ENCODE measurements around the gene CYB561D1. TPM values are rescaled to one million over a fixed set of nuclear protein-coding genes. Genes with fewer than 3 reads are reported as not detected.

Gene CYB561D1
- total and polyA plus RNA-seq, 9 of the 15 experiments (the other 6 are each of a cell fraction or from before 2014, with no cell fraction given) = 0.71 to 7.2 (median 3.5) TPM

- TF ChIP-seq, protein P1, sequence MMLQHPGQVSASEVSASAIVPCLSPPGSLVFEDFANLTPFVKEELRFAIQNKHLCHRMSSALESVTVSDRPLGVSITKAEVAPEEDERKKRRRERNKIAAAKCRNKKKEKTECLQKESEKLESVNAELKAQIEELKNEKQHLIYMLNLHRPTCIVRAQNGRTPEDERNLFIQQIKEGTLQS (IDR thresholded peaks at IDR 0.05) = peak; percentile 8; the same call in 1 of the 2 replicates
- TF ChIP-seq, protein P1 (CRISPR knock-in tag; conservative IDR thresholded peaks at IDR 0.05) = peak; percentile 63; the same call in 1 of the 2 replicates
- TF ChIP-seq ZC3H11A (IDR thresholded peaks at IDR 0.05; ENCODE audit: low read depth, low read length) = no peak
- 0 out of 2 replicates have a peak, but pooled peaks have one; percentile 65 for TF ChIP-seq ELF4 (CRISPR knock-in tag; IDR thresholded peaks at IDR 0.05)
- no peak for TF ChIP-seq EP300 (IDR thresholded peaks at IDR 0.05; ENCODE audit: low read length)
Observed at GRCh38 chr1:109548321-109549267, 54.7 kb downstream of the CYB561D1 start, which contains the start of gene GNAI3 (continued).

Other genes starting within 250 kb of the CYB561D1 start
Only the 7 nearest of the 17 such genes appear.
- gene SORT1, start 96.2 kb upstream of the CYB561D1 start, total RNA-seq (2014; rRNA removed) = 35.5 and 41.4 TPM in 2 replicates
- 91.0 and 110 TPM in 2 replicates for gene SORT1, start 96.2 kb upstream of the CYB561D1 start, total RNA-seq (2014; rRNA removed; fragmentation: Illumina TruSeq; extraction: Trizol)
- gene SORT1, start 96.2 kb upstream of the CYB561D1 start, total RNA-seq (2015; rRNA removed; fragmentation: Illumina TruSeq; extraction: Trizol) = 88.2 and 96.9 TPM in 2 replicates
- gene SORT1, start 96.2 kb upstream of the CYB561D1 start, total RNA-seq (2021) = 110 and 112 TPM in 2 replicates
- gene SORT1, start 96.2 kb upstream of the CYB561D1 start, polyA plus RNA-seq (2011; rRNA removed) = 78.2 and 92.1 TPM in 2 replicates
- gene SORT1, start 96.2 kb upstream of the CYB561D1 start, polyA plus RNA-seq (2014; fragmentation: Illumina TruSeq; extraction: Trizol) = 65.0 and 68.2 TPM in 2 replicates
- gene SORT1, start 96.2 kb upstream of the CYB561D1 start, polyA plus RNA-seq (2014; fragmentation: Nextera tagmentation; extraction: Ambion mirVana) = 10 to 100 TPM; 27.4 to 33.3 TPM
- gene SORT1, start 96.2 kb upstream of the CYB561D1 start, polyA plus RNA-seq (2014; rRNA removed) = 41.4 and 43.4 TPM in 2 replicates
- 77.1 and 82.6 TPM in 2 replicates for gene PSMA5, start 67.6 kb upstream of the CYB561D1 start, total RNA-seq (2014; rRNA removed)
- gene PSMA5, start 67.6 kb upstream of the CYB561D1 start, total RNA-seq (2014; rRNA removed; fragmentation: Illumina TruSeq; extraction: Trizol) = 309 and 348 TPM in 2 replicates
- 155 and 190 TPM in 2 replicates for gene PSMA5, start 67.6 kb upstream of the CYB561D1 start, total RNA-seq (2015; rRNA removed; fragmentation: Illumina TruSeq; extraction: Trizol)
- gene PSMA5, start 67.6 kb upstream of the CYB561D1 start, total RNA-seq (2021) = 287 and 302 TPM in 2 replicates
- gene PSMA5, start 67.6 kb upstream of the CYB561D1 start, polyA plus RNA-seq (2011; rRNA removed) = 299 and 397 TPM in 2 replicates
- 246 and 256 TPM in 2 replicates for gene PSMA5, start 67.6 kb upstream of the CYB561D1 start, polyA plus RNA-seq (2014; fragmentation: Illumina TruSeq; extraction: Trizol)
- gene PSMA5, start 67.6 kb upstream of the CYB561D1 start, polyA plus RNA-seq (2014; fragmentation: Nextera tagmentation; extraction: Ambion mirVana) = 100 to 1,000 TPM; 451 to 542 TPM
- 225 and 273 TPM in 2 replicates for gene PSMA5, start 67.6 kb upstream of the CYB561D1 start, polyA plus RNA-seq (2014; rRNA removed)
- gene SYPL2, start 27.5 kb upstream of the CYB561D1 start, total RNA-seq (2014; rRNA removed) = 0.04 and 0.05 TPM in 2 replicates
- 0.03 TPM in 1 of 2 replicates, not detected in the other for gene SYPL2, start 27.5 kb upstream of the CYB561D1 start, total RNA-seq (2014; rRNA removed; fragmentation: Illumina TruSeq; extraction: Trizol)
- gene SYPL2, start 27.5 kb upstream of the CYB561D1 start, total RNA-seq (2015; rRNA removed; fragmentation: Illumina TruSeq; extraction: Trizol) = 0.07 and 0.08 TPM in 2 replicates
- gene SYPL2, start 27.5 kb upstream of the CYB561D1 start, total RNA-seq (2021) = 0.20 and 0.22 TPM in 2 replicates
- gene SYPL2, start 27.5 kb upstream of the CYB561D1 start, polyA plus RNA-seq (2011; rRNA removed) = 0.03 TPM in 2 replicates
- 0.12 and 0.35 TPM in 2 replicates for gene SYPL2, start 27.5 kb upstream of the CYB561D1 start, polyA plus RNA-seq (2014; fragmentation: Illumina TruSeq; extraction: Trizol)
- under 1 TPM in 1 of 2 experiments, not detected in 1; 0.03 TPM for gene SYPL2, start 27.5 kb upstream of the CYB561D1 start, polyA plus RNA-seq (2014; fragmentation: Nextera tagmentation; extraction: Ambion mirVana)
- gene SYPL2, start 27.5 kb upstream of the CYB561D1 start, polyA plus RNA-seq (2014; rRNA removed) = 0.20 and 0.31 TPM in 2 replicates
- gene ATXN7L2, start 10.2 kb upstream of the CYB561D1 start, total RNA-seq (2014; rRNA removed) = 6.3 and 10.4 TPM in 2 replicates
- 1.9 and 2.3 TPM in 2 replicates for gene ATXN7L2, start 10.2 kb upstream of the CYB561D1 start, total RNA-seq (2014; rRNA removed; fragmentation: Illumina TruSeq; extraction: Trizol)
- 4.4 and 5.8 TPM in 2 replicates for gene ATXN7L2, start 10.2 kb upstream of the CYB561D1 start, total RNA-seq (2015; rRNA removed; fragmentation: Illumina TruSeq; extraction: Trizol)
- gene ATXN7L2, start 10.2 kb upstream of the CYB561D1 start, total RNA-seq (2021) = 9.4 and 10.0 TPM in 2 replicates
- gene ATXN7L2, start 10.2 kb upstream of the CYB561D1 start, polyA plus RNA-seq (2011; rRNA removed) = 3.1 and 5.9 TPM in 2 replicates
- gene ATXN7L2, start 10.2 kb upstream of the CYB561D1 start, polyA plus RNA-seq (2014; fragmentation: Illumina TruSeq; extraction: Trizol) = 7.1 and 8.5 TPM in 2 replicates
- under 1 TPM; 0.21 to 0.56 TPM for gene ATXN7L2, start 10.2 kb upstream of the CYB561D1 start, polyA plus RNA-seq (2014; fragmentation: Nextera tagmentation; extraction: Ambion mirVana)
- gene ATXN7L2, start 10.2 kb upstream of the CYB561D1 start, polyA plus RNA-seq (2014; rRNA removed) = 10.4 and 11.1 TPM in 2 replicates
- gene AMIGO1, start 15.6 kb downstream of the CYB561D1 start, total RNA-seq (2014; rRNA removed) = 0.78 and 1.00 TPM in 2 replicates
- 0.67 and 0.69 TPM in 2 replicates for gene AMIGO1, start 15.6 kb downstream of the CYB561D1 start, total RNA-seq (2014; rRNA removed; fragmentation: Illumina TruSeq; extraction: Trizol)
- 0.53 and 0.54 TPM in 2 replicates for gene AMIGO1, start 15.6 kb downstream of the CYB561D1 start, total RNA-seq (2015; rRNA removed; fragmentation: Illumina TruSeq; extraction: Trizol)
- 0.72 and 1.0 TPM in 2 replicates for gene AMIGO1, start 15.6 kb downstream of the CYB561D1 start, total RNA-seq (2021)
- 0.33 and 0.46 TPM in 2 replicates for gene AMIGO1, start 15.6 kb downstream of the CYB561D1 start, polyA plus RNA-seq (2011; rRNA removed)
- gene AMIGO1, start 15.6 kb downstream of the CYB561D1 start, polyA plus RNA-seq (2014; fragmentation: Illumina TruSeq; extraction: Trizol) = 0.76 and 0.83 TPM in 2 replicates
- under 1 TPM; 0.24 to 0.31 TPM for gene AMIGO1, start 15.6 kb downstream of the CYB561D1 start, polyA plus RNA-seq (2014; fragmentation: Nextera tagmentation; extraction: Ambion mirVana)
- gene AMIGO1, start 15.6 kb downstream of the CYB561D1 start, polyA plus RNA-seq (2014; rRNA removed) = 0.45 and 0.71 TPM in 2 replicates
- gene GPR61, start 45.8 kb downstream of the CYB561D1 start, total RNA-seq (2014; rRNA removed) = not detected in 2 replicates
- gene GPR61, start 45.8 kb downstream of the CYB561D1 start, total RNA-seq (2014; rRNA removed; fragmentation: Illumina TruSeq; extraction: Trizol) = 0.04 TPM in 1 of 2 replicates, not detected in the other
- 0.15 TPM in 1 of 2 replicates, not detected in the other for gene GPR61, start 45.8 kb downstream of the CYB561D1 start, total RNA-seq (2015; rRNA removed; fragmentation: Illumina TruSeq; extraction: Trizol)
- gene GPR61, start 45.8 kb downstream of the CYB561D1 start, total RNA-seq (2021) = not detected in 2 replicates
- 0.15 TPM in 1 of 2 replicates, not detected in the other for gene GPR61, start 45.8 kb downstream of the CYB561D1 start, polyA plus RNA-seq (2011; rRNA removed)
- gene GPR61, start 45.8 kb downstream of the CYB561D1 start, polyA plus RNA-seq (2014; fragmentation: Illumina TruSeq; extraction: Trizol) = not detected in 2 replicates
- gene GPR61, start 45.8 kb downstream of the CYB561D1 start, polyA plus RNA-seq (2014; fragmentation: Nextera tagmentation; extraction: Ambion mirVana) = 1 to 10 TPM in 1 of 2 experiments, under 1 TPM in 1; 0.65 to 1.1 TPM
- gene GPR61, start 45.8 kb downstream of the CYB561D1 start, polyA plus RNA-seq (2014; rRNA removed) = 0.25 TPM in 1 of 2 replicates, not detected in the other
- 7.1 and 7.9 TPM in 2 replicates for gene GNAI3, start 54.5 kb downstream of the CYB561D1 start, total RNA-seq (2014; rRNA removed)
- gene GNAI3, start 54.5 kb downstream of the CYB561D1 start, total RNA-seq (2014; rRNA removed; fragmentation: Illumina TruSeq; extraction: Trizol) = 12.9 and 14.3 TPM in 2 replicates
- gene GNAI3, start 54.5 kb downstream of the CYB561D1 start, total RNA-seq (2015; rRNA removed; fragmentation: Illumina TruSeq; extraction: Trizol) = 11.0 and 11.9 TPM in 2 replicates
- 9.1 TPM in 2 replicates for gene GNAI3, start 54.5 kb downstream of the CYB561D1 start, total RNA-seq (2021)
- gene GNAI3, start 54.5 kb downstream of the CYB561D1 start, polyA plus RNA-seq (2011; rRNA removed) = 8.8 and 13.2 TPM in 2 replicates
- 8.5 and 8.9 TPM in 2 replicates for gene GNAI3, start 54.5 kb downstream of the CYB561D1 start, polyA plus RNA-seq (2014; fragmentation: Illumina TruSeq; extraction: Trizol)
- gene GNAI3, start 54.5 kb downstream of the CYB561D1 start, polyA plus RNA-seq (2014; fragmentation: Nextera tagmentation; extraction: Ambion mirVana) = 1 to 10 TPM; 6.9 to 8.0 TPM
- 6.3 and 6.8 TPM in 2 replicates for gene GNAI3, start 54.5 kb downstream of the CYB561D1 start, polyA plus RNA-seq (2014; rRNA removed)

Data from K562 (cell line).